Stimulated activated CD8-positive, alpha-beta memory T cell treated with anti-CD3 and anti-CD28 coated beads, Interleukin-7, amount 100 ng/mL, for 4 hours (primary cell): ENCODE measurements around the gene ZCCHC7.

Experiments
- DNase-seq, 2 donors: peaks; one replicate each; pipeline ENCODE4 v3.0.0-alpha.2; 2020; ENCODE audit warnings: low read depth in 2 of 2

ZCCHC7 gene

DNA sequence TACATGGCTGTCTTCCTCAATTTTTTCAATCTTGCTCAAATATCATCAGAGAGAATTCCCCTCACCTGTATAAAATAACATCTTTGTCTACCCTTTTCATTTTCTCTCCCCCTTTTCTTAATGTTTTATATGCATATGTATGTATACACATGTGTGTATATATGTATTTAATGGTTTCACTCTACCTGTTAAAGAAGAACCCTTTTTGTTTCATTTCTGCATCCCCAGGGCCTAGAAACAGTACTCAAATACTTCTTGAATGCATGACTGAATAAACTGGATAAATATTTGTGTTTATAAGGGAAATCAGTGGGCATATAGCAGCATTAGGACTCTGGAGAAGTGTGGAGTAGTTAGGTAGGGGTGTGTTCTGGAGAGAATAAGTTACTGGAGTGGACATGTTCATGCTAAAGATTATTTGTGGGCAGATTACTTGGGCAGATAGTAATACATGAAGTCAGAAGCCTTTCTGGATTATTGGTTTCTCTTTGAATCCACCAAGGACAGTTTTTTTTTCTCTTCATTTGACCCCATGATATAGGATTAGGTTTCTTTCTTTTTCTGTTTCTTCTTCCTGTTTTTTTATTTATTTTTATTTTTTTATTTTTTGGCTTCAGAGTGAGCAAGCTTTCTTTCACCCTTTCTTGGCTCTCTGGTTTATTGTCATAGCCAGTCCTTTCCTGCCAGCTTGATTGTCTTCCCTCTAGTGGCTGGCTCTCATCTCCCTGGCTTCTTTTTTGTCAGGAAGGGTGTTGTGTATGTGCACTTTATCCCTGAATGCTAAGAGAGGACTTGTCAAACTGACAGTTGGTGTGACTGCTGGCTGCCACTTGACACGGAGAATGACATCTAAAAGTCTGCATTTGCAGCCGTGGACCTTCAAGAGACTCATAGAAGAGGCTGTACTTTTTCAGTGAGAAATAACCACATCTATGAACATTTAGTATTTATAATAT lies 89.3 kb downstream of the ZCCHC7 start:
- DNase-seq: no peak

GRCh38 chr9:37210737-37211523 lies 90.6 kb downstream of the ZCCHC7 start:
- no peak for DNase-seq

- no peak for DNase-seq
Observed at GRCh38 chr9:37212435-37212834, 92.1 kb downstream of the ZCCHC7 start.

- DNase-seq: no peak
Observed at GRCh38 chr9:37215381-37215780, 95.0 kb downstream of the ZCCHC7 start.

- no peak for DNase-seq
Observed at GRCh38 chr9:37215830-37216229, 95.5 kb downstream of the ZCCHC7 start.

GRCh38 chr9:37217161-37217560 lies 96.8 kb downstream of the ZCCHC7 start:
- DNase-seq: no peak

DNA sequence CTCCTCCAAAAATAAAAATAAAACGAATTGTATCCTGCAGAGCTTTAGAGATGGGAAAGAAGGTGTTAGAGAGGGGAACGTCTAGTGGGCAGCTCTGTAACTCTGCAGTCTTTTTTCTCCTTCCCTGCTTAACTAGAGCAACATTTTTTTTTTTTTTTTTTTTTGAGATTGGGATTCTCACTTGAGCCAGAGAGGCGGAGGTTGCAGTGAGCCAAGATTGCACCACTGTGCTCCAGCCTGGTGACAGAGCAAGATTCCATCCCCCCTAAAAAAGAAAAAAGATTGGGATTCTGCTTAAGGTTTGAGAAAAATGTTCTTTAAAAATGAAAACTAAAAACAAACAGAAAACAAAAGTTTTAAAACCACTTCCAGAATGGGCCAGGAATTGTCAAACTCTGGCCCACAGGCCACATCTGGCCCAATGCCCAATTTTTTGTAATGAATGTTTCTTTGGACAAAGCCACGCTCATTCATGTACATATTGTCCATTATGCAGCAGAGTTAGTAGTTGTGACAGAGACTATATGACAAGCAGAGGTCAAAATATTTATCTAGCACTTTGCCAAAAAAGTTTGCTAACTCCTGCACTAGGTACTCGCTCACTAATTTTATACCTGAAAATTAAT lies 98.5 kb downstream of the ZCCHC7 start:
- DNase-seq: no peak

DNA sequence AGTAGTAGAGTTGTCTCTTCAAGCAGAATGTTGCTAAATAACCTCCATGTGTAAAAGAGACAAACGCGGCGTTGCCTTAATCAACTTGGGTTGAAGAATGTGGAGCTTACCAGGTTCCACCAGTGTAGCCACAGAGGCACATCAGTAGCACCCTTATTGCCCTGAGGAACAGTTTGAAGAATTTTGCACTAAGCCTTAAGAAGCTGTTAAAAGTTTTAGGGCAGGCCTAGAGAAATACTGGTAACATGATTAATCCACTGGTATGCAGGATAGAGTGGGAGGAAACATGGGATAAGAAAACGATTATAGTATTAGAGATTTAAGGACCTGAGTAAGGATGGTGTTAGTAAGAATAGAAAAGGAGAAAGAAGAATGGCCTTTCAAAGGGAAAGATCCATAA lies 100.6 kb downstream of the ZCCHC7 start:
- no peak for DNase-seq

DNA sequence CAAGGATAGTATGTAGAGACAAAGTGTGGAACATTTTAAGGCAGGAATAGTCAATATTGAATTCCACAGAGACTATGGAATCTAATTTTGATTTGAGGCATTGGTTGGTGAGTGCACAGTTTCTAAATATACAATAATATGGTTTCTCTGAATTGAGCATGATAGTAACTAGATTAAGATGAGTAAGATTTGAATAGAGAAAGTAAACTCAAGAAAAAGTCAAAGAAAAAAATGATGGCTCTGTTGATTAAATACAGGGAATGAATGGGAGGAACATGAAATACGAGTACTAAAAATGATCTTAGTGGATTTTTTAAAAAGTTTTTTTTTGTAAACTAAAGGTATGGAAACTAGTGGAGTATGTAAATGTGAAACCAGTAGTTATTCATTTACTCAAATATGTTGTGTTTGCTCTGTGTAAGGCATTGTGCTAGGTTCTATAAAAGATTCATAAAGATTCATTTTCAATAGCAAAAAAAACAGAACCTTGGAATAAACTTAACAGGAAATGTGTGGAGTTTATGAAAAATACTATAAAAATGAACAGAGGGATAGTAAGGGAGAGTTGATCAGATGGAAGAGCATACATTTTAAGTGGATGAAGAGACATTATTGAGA lies 101.2 kb downstream of the ZCCHC7 start:
- DNase-seq: no peak

DNA sequence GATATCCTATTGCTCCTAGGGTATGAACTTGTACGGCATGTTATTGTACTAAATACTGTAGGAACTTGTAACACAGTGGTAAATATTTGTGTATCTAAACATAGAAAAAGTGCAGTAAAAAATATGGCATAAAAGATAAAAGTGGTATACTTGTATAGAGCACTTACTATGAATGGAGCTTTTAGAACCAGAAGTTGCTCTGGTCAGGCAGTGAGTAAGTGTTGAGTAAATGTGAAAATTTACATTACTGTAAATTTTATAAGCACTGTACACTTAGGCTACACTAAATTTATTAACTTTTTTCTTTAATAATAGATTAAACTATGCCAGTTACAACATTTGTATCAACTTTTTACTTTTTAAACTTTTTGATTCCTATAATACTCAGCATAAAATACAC lies 109.1 kb downstream of the ZCCHC7 start:
- DNase-seq: no peak

DNA sequence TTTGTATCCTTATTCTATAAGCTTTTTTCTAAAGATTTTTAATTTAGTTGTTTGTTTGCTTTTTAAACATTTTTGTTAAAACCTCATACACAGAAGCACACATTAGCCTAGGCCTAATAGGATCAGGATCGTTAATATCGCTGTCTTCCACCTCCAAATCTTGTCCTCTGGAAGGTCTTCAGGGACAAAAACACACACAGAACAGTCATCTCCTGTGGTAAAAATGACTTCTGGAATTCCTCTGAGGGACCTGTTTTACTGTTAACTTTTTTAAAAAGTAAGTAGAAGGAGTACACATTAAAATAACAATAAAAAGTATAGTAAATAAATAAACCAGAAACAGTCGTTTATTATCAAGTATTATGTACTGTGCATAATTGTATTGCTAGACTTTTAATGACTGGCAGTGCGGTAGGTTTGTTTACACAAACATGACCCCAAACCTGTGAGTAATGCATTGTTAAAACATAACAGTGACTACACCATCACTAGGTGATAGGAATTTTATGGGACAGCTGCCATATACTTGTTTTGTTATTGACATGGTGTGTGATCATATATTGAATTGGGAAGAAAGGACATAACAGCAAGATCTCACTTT lies 109.6 kb downstream of the ZCCHC7 start:
- DNase-seq: no peak

- DNase-seq: no peak
Observed at GRCh38 chr9:37236822-37237221, 116.4 kb downstream of the ZCCHC7 start.

DNA sequence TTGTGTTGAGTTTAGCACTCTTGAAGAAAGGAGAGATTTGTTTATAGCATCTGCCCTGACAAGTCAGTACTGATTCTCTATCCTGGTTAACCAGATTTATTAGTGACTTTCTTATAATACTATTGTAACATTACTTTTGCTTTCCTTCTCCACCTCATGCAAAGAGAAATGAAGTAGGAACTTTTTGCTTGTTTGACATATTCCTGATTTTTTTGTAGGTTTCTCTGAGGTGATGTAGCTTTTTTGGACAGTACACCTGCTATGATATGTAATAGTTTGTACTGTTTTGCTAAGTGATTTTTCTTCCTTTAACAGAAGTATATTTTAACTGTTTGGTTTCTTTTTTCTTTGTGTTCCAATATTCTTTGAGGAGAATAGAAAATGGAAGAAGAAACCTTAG lies 117.7 kb downstream of the ZCCHC7 start:
- DNase-seq: no peak

- DNase-seq: no peak
Observed at GRCh38 chr9:37239224-37239859, 119.0 kb downstream of the ZCCHC7 start.

- DNase-seq: no peak
Observed at GRCh38 chr9:37239921-37240320, 119.5 kb downstream of the ZCCHC7 start.

- DNase-seq: no peak
Observed at GRCh38 chr9:37241340-37241739, 121.0 kb downstream of the ZCCHC7 start.

DNA sequence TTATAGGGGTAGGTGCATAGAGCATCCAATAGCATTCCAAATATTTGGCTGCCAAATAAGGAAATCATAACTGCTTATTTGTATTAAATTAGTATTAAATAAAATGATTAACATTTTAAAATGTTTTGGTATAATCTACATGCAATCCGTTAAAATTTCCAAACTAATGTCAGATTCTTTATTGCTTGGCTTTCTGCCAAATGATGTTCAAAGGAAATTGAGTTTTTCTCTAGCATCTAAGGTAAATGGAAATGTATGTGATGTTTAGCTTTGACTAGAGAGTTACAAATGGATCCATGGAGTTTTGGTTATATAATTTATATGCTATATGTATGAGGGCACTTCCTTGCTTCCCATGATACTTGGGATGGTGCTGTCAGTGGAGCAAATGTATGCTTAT lies 121.7 kb downstream of the ZCCHC7 start:
- DNase-seq: no peak

- no peak for DNase-seq
Observed at GRCh38 chr9:37243588-37244345, 123.4 kb downstream of the ZCCHC7 start.

DNA sequence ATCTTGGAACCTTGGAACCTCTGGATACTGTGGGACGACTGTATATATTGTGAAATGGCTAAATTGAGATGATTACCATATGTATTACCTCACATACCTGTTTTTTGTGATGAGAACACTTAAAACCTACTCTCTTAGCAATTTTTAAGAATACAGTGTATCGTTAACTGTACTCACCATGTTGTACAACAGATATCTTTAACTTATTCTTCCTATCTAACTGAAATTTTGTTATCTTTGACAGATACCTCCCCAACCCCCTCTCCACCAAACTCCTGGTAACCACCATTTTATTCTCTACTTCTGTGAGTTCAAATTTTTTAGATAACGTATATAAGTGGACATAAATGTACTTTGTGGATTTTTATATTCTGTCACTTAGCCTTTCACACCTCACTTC lies 126.5 kb downstream of the ZCCHC7 start:
- DNase-seq: no peak

GRCh38 chr9:37248651-37249163 lies 128.3 kb downstream of the ZCCHC7 start:
- DNase-seq: no peak
